ENCODE results near the gene POFUT2.
"Not testable (repeated sequence)": the region's sequence is repeated elsewhere in the genome, so short reads cannot be mapped to it uniquely, and the experiment has no call there.

The POFUT2 gene

GRCh38 chr21:45310459-45310858 is 22.8 kb upstream of the POFUT2 start:
- no peak for DNase-seq (ENCODE audit: low read depth in 2 of 2)

- no peak for DNase-seq (ENCODE audit: low read depth in 2 of 2)
Observed at GRCh38 chr21:45309987-45310381, 22.3 kb upstream of the POFUT2 start.

GRCh38 chr21:45309069-45309986 is 21.6 kb upstream of the POFUT2 start:
- peak in 1 of 2 donors; percentile 46 for DNase-seq (ENCODE audit: low read depth in 2 of 2)

- no peak for DNase-seq (ENCODE audit: low read depth in 2 of 2)
Observed at GRCh38 chr21:45308194-45309068, 20.7 kb upstream of the POFUT2 start.

GRCh38 chr21:45307597-45308158 is 20.0 kb upstream of the POFUT2 start:
- not testable (repeated sequence) for DNase-seq (ENCODE audit: low read depth in 2 of 2)

GRCh38 chr21:45306832-45307571 is 19.3 kb upstream of the POFUT2 start:
- DNase-seq (ENCODE audit: low read depth in 2 of 2): no peak

- no peak for DNase-seq (ENCODE audit: low read depth in 2 of 2)
Observed at GRCh38 chr21:45306453-45306831, 18.7 kb upstream of the POFUT2 start.

GRCh38 chr21:45305836-45306235 is 18.1 kb upstream of the POFUT2 start:
- DNase-seq (ENCODE audit: low read depth in 2 of 2): no peak

GRCh38 chr21:45304945-45305344 is 17.2 kb upstream of the POFUT2 start:
- no peak for DNase-seq (ENCODE audit: low read depth in 2 of 2)

- no peak for DNase-seq (ENCODE audit: low read depth in 2 of 2)
Observed at GRCh38 chr21:45304476-45304830, 16.8 kb upstream of the POFUT2 start.

- DNase-seq (ENCODE audit: low read depth in 2 of 2): no peak
Observed at GRCh38 chr21:45303751-45304475, 16.2 kb upstream of the POFUT2 start.

GRCh38 chr21:45303091-45303615 is 15.5 kb upstream of the POFUT2 start:
- no peak for DNase-seq (ENCODE audit: low read depth in 2 of 2)

GRCh38 chr21:45302082-45303061 is 14.7 kb upstream of the POFUT2 start:
- DNase-seq (ENCODE audit: low read depth in 2 of 2): peak; percentile 35 to 40

- no peak for DNase-seq (ENCODE audit: low read depth in 2 of 2)
Observed at GRCh38 chr21:45301521-45302081, 13.9 kb upstream of the POFUT2 start.

GRCh38 chr21:45300786-45301520 is 13.3 kb upstream of the POFUT2 start:
- no peak for DNase-seq (ENCODE audit: low read depth in 2 of 2)

- DNase-seq (ENCODE audit: low read depth in 2 of 2): no peak
Observed at GRCh38 chr21:45299864-45300785, 12.4 kb upstream of the POFUT2 start.

Measured in stimulated activated CD4-positive, alpha-beta T cell treated with anti-CD3 and anti-CD28 coated beads, Interleukin-15, amount 100 ng/mL, for 48 hours (primary cell).